HCT116 (cell line): ENCODE data around the gene ANXA8.

Experiments
- CBX3 ChIP-seq: IDR thresholded peaks from 2 replicates; pipeline ENCODE4 v1.6.1; 2012; ENCODE audit warnings: low read depth
- CEBPB ChIP-seq: IDR thresholded peaks from 2 replicates; pipeline ENCODE4 v1.6.1; 2012; ENCODE audit warnings: low read depth
- JUND ChIP-seq: IDR thresholded peaks from 2 replicates; pipeline ENCODE4 v1.6.1; 2012
- POLR2A ChIP-seq: IDR thresholded peaks from 2 replicates; pipeline ENCODE4 v1.7.0; 2011; ENCODE audit warnings: borderline replicate concordance; ENCODE audit not compliant: insufficient read depth, insufficient read length; ENCODE audit errors: extremely low read depth
- POLR2AphosphoS5 ChIP-seq: IDR thresholded peaks from 2 replicates; pipeline ENCODE4 v1.6.1; 2011; ENCODE audit warnings: mild to moderate bottlenecking, low read depth, low read length, moderate library complexity
- RAD21 ChIP-seq: IDR thresholded peaks from 2 replicates; pipeline ENCODE4 v1.6.1; 2012; ENCODE audit warnings: low read depth, mild to moderate bottlenecking
- SIN3A ChIP-seq: IDR thresholded peaks from 2 replicates; pipeline ENCODE4 v1.6.1; 2012; ENCODE audit warnings: low read depth
- YY1 ChIP-seq: IDR thresholded peaks from 2 replicates; pipeline ENCODE4 v1.6.1; 2011; ENCODE audit warnings: low read length, low read depth, moderate library complexity, mild to moderate bottlenecking; ENCODE audit not compliant: insufficient replicate concordance; ENCODE audit errors: extremely low read depth
- ZNF274 ChIP-seq: fragments of 200-500 bp; sonication (Bioruptor generic); IDR thresholded peaks from 2 replicates; pipeline ENCODE4 v1.6.1; 2014; ENCODE audit warnings: mild to moderate bottlenecking, low read depth, low read length, inconsistent platforms
- TF ChIP-seq, protein P1 (sequence below), 3 experiments: fragments of 200-600 bp in 1 of 3; sonication (generic) in 1 of 3; IDR thresholded peaks in 2 of 3; conservative IDR thresholded peaks in 1 of 3; 2 replicates each; pipeline ENCODE4 v1.5.1; 2012 to 2017; ENCODE audit warnings: low read depth in 2 of 3, low read length in 2 of 3, antibody characterized with exemption in 1 of 3, borderline replicate concordance in 1 of 3, control low read depth in 1 of 3, mild to moderate bottlenecking in 1 of 3, mixed read lengths in 1 of 3, mixed run types in 1 of 3, moderate library complexity in 1 of 3; ENCODE audit not compliant: insufficient read depth in 1 of 3
- TF ChIP-seq, protein P2 (sequence below): IDR thresholded peaks from 2 replicates; pipeline ENCODE4 v1.6.1; 2012

DNA sequence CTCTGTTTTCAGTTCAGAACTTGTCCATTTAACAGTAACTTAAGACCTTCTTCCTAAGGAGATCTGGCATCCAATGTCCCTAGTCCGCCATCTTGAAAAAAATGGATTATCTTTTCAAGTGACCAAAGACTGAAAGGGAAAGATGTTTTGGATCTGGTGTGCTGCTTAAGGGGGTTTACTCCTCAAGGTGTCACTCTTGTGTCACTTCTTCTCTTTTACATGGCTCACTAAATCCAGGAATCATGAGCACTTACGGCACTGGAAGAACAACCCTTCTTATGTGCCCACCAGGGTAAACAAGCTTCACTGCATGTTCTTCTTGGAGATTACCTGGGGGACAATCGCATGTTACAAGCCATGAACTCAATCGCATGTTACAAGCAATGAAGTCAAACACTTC, 43.7 kb downstream of the ANXA8 start:
- TF ChIP-seq, protein P1, sequence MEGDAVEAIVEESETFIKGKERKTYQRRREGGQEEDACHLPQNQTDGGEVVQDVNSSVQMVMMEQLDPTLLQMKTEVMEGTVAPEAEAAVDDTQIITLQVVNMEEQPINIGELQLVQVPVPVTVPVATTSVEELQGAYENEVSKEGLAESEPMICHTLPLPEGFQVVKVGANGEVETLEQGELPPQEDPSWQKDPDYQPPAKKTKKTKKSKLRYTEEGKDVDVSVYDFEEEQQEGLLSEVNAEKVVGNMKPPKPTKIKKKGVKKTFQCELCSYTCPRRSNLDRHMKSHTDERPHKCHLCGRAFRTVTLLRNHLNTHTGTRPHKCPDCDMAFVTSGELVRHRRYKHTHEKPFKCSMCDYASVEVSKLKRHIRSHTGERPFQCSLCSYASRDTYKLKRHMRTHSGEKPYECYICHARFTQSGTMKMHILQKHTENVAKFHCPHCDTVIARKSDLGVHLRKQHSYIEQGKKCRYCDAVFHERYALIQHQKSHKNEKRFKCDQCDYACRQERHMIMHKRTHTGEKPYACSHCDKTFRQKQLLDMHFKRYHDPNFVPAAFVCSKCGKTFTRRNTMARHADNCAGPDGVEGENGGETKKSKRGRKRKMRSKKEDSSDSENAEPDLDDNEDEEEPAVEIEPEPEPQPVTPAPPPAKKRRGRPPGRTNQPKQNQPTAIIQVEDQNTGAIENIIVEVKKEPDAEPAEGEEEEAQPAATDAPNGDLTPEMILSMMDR (IDR thresholded peaks at IDR 0.05 in 2 of 3, conservative IDR thresholded peaks at IDR 0.05 in 1 of 3; ENCODE audit: borderline replicate concordance in 1 of 3, insufficient read depth in 1 of 3, low read depth in 2 of 3, low read length in 2 of 3) = 0 out of 6 replicates have a peak, but pooled peaks of 1 of the 3 experiments have one; percentile 3
- TF ChIP-seq POLR2A (no peak), JUND (no peak), ZNF274 (no peak), POLR2AphosphoS5 (no peak), CBX3 (no peak), CEBPB (no peak), RAD21 (peak; percentile 32; the same call in 1 of the 2 replicates), YY1 (no peak), SIN3A (no peak)
- TF ChIP-seq, protein P2, sequence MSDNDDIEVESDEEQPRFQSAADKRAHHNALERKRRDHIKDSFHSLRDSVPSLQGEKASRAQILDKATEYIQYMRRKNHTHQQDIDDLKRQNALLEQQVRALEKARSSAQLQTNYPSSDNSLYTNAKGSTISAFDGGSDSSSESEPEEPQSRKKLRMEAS = no peak
